HTR-8/SVneo (cell line): ENCODE measurements around the gene PMIS2.
"Not testable (repeated sequence)": the region's sequence is repeated elsewhere in the genome, so short reads cannot be mapped to it uniquely, and the experiment has no call there.

Experiments used
- DNase-seq: peaks from one replicate; pipeline ENCODE4 v3.0.0; 2011; ENCODE audit warnings: low spot score, mixed read lengths; ENCODE audit not compliant: insufficient read length
- FAIRE-seq: peaks from 2 replicates; lab custom pipeline; 2011; peaks lifted over from hg19 to GRCh38; lab: Jason Lieb, UNC

PMIS2 gene

DNA sequence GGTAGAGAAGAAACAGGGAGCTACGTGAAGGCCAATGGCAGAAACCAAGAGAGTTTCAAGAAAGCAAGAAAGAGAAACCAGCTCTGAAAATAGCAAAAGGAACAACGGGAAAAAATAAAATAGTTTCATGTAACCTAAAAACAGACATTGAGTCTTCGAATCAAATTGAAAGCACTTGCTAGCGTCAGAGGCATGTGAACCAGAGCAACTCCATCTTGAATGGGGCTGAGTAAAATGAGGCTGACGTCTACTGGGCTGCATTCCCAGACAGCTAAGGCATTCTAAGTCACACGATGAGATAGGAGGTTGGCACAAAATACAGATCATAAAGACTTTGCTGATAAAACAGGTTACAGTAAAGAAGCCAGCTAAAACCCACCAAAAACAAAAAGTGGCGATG, 7.3 kb upstream of the PMIS2 start:
- no peak for DNase-seq
- FAIRE-seq = no peak

DNA sequence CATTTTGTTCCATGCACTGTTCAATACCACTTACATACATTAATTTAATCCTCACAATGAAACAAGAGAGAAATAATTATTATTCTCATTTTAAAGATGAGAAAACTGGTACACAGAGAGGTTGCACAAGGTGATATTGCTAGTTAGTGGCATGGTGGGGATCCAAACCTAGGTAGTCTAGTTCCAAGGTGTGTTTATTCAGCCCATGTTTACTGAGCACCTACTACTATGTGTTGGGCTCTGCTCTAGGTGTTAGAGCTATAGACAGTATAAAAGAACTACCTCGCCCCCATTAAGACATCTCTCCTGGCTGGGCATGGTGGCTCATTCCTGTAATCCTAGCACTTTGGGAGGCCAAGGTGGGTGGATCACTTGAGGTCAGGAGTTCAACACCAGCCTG, 3.2 kb upstream of the PMIS2 start:
- DNase-seq (no peak), FAIRE-seq (no peak)

- no peak for FAIRE-seq
- DNase-seq = no peak
Measured at GRCh38 chr19:35587321-35587720, 1.3 kb downstream of the PMIS2 start.

DNA sequence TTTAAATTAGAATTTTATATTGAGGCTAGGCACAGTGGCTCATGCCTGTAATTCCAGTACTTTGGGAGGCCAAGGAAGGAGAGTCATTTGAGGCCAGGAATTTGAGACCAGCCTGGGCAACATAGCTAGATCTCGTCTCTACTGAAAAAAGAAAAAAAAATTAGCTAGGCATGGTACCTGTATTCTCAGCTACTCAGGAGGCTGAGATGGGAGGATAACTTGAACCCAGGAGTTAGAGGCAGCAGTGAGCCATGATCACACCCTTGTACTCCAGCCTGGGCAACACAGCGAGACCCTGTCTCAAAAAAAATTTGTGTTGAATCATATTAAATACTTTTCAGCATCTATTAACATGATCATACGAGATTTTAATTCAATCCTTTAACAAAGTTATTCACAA, 4.9 kb downstream of the PMIS2 start:
- DNase-seq (no peak), FAIRE-seq (no peak)

DNA sequence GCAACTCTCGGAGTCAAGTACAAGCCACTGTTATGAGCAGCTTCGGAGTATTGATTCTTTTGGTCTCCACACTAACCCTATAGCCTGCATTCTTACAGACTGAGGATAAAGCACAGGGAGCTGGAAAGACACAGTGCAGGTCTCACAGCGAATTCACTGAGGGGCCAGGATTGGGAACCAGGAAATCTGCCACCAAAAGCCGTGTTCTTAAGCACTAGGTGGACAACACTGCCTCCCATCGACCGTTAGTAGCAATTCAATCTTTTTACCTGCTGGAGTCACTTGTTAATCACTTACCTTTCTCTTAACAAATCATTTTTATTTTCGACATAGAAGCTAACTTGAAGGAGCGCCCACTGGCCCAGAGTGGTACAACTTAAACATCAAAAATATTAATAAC, 6.3 kb downstream of the PMIS2 start:
- FAIRE-seq (no peak), DNase-seq (no peak)

GRCh38 chr19:35595026-35595425, 9.1 kb downstream of the PMIS2 start:
- DNase-seq, FAIRE-seq: not testable (repeated sequence)

DNA sequence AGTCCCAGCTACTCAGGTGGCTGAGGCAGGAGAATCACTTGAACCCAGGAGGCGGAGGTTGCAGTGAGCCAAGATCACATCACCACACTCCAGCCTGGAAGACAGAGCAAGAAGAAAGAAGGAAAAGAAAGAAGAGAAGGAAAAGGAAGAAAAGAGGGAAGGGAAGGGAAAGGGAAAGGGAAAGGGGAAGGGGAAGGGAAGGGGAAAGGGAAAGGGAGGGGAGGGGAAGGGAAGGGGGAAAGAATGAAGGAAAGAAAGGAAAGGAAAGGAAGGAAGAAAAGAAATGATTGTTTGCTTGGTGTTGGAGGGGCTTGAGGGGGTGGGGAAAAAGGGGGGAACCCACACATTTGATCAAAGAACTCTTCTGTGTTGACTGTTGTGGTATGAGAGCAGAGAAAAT, 10.0 kb downstream of the PMIS2 start:
- DNase-seq (no peak), FAIRE-seq (no peak)

DNA sequence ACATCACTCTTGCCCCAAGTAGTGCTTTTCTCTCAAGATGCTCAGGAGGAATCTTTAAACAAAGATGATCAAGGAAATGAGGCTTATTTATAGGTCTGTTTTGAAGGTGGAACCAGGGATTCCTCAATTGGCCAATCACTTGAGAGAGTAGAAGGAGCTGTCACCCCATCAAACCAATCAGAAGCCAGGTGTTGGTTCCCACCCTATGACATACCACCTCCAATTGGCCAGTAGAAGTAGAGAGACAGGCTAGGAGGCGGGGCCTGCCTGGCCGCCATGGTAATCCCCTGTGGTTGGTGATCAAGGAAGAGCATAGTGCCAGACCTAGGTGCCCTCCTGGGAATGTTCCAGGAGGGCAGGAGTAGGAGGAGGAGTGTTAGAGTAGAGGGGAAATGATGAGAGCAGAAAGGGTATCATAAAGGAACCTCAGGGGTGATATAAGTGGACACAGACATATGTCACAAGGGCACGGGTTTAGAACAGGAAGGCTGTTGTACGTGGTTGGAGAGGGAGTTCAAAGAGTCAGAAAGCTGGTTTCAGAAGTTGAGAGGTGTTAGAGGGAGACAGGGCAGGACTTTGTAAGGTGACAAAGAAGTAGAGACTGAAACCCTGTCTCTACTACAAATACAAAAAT, 10.5 kb downstream of the PMIS2 start:
- no peak for FAIRE-seq
- DNase-seq = no peak

DNA sequence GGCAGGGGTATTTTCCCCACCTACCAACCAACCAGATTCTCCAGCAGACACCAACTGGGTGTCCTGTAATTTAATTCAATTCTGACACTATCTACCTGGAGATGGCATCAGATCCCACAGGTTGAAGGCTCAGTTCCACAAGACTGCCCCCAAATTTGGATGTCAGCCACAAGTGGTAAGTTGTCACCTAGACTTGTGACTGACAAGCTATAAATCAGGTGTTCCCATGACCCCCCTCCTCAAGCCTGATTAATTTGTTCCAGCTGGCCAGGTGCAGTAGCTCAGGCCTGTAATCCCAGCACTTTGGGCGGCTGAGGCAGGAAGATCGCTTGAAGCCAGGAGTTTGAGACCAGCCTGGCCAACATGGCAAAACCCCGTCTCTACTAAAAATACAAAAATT, 16.0 kb downstream of the PMIS2 start:
- FAIRE-seq = no peak
- no peak for DNase-seq

DNA sequence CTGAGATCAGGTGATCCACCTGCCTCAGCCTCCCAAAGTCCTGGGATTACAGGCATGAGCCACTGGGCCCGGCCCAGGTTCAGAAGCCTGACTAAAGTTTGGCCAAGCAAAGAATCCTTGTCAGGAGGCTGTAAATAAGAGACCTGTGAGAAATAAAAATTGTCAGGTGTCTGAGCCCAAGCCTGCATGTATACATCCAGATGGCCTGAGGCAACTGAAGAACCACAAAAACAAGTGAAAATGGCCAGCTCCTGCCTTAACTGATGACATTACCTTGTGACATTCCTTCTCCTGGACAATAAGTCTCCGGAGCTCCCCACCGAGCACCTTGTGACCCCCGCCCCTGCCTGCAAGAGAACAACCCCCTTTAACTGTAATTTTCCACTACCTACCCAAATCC, 18.5 kb downstream of the PMIS2 start:
- FAIRE-seq, DNase-seq: not testable (repeated sequence)

GRCh38 chr19:35607170-35607569, 21.2 kb downstream of the PMIS2 start:
- not testable (repeated sequence) for DNase-seq, FAIRE-seq

GRCh38 chr19:35607661-35608060, 21.7 kb downstream of the PMIS2 start:
- no peak for DNase-seq
- no peak for FAIRE-seq

- FAIRE-seq = no peak
Measured at GRCh38 chr19:35608251-35608650, 22.3 kb downstream of the PMIS2 start.

GRCh38 chr19:35609851-35610353, 23.9 kb downstream of the PMIS2 start:
- FAIRE-seq (no peak), DNase-seq (no peak)

More at GRCh38 chr19:35608251-35608650, 22.3 kb downstream of the PMIS2 start:
- no peak for DNase-seq

GRCh38 chr19:35612224-35612558, 26.2 kb downstream of the PMIS2 start:
- FAIRE-seq (no peak), DNase-seq (no peak)

GRCh38 chr19:35612559-35613321, 26.8 kb downstream of the PMIS2 start, which contains the start of gene HAUS5:
Gene HAUS5 (plus strand): TSS chr19:35612735. CDS start chr19:35612795, 60 bp downstream.
- FAIRE-seq = peak; percentile 98
- DNase-seq = peak; percentile 96

- DNase-seq (no peak), FAIRE-seq (no peak)
Measured at GRCh38 chr19:35613574-35613973, 27.6 kb downstream of the PMIS2 start.

DNA sequence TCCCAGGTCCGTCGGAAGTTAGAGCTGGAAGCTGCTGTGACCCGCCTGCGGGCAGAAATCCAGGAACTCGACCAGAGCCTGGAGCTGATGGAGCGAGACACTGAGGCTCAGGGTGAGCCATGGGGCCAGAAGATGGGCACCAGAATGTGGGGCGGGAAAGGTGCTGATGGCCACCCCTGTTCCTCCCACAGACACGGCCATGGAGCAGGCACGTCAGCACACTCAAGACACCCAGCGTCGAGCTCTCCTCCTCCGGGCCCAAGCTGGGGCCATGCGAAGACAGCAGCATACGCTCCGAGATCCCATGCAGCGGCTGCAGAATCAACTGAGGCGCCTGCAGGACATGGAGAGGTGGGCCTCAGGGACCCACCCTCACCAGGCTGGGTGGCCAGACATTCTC, 29.1 kb downstream of the PMIS2 start:
- FAIRE-seq (no peak), DNase-seq (no peak)

- FAIRE-seq (no peak), DNase-seq (no peak)
Measured at GRCh38 chr19:35618857-35619256, 32.9 kb downstream of the PMIS2 start.

DNA sequence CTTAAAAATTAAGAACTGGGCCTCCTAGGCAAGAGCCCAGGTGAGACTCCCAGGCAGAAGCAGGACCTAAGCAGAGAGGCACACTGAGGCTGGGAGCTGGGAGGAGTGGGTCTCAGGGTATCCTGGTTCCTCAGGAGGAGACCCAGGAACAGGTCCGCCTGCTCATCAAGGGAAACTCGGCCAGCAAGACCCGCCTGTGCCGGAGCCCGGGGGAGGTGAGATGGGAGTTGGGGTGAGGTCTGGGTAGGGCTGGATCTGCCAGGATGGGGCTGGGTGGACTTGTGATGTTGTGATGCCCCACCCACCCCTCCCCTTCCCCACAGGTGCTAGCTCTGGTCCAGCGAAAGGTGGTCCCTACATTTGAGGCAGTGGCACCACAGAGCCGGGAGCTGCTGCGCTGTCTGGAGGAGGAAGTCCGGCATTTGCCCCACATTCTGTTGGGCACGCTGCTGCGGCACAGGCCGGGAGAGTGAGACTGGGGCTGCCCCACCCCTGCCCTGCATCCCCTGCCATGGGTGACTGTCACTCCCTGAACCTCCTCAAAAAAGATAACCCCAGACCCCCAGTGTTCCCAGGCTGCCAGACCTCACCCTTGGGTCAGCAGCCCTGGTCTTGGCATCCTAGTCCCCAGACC, 33.4 kb downstream of the PMIS2 start:
- no peak for DNase-seq
- FAIRE-seq = no peak

DNA sequence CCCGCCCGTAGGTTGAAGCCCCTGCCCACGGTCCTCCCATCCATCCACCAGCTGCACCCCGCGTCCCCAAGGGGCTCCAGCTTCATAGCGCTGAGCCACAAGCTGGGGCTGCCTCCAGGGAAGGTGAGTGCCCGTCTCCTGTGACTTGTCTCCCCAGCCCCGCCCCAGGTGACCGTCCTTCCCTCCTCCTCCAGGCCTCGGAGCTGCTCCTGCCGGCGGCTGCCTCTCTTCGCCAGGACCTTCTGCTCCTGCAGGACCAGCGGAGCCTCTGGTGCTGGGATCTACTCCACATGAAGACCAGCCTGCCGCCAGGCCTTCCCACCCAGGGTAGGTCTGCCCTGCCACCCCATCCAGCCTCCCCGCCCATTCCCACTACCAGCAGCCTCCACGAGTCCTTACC, 34.0 kb downstream of the PMIS2 start:
- no peak for FAIRE-seq
- no peak for DNase-seq
